ENCODE measurements around the gene SAMD4A.

- TF ChIP-seq CTCF (conservative IDR thresholded peaks at IDR 0.05; ENCODE audit: low read depth, low read length) = no peak
- no peak for TF ChIP-seq EZH2 (IDR thresholded peaks at IDR 0.05; ENCODE audit: borderline replicate concordance, low read depth, low read length, poor library complexity, severe bottlenecking)
These were observed 62.9 kb downstream of the SAMD4A start for GRCh38 chr14:54629635-54630360.
